Muscle layer of duodenum (tissue), 2 donors: Measurements from ENCODE around the gene FOXQ1.

Experiments used
- H3K27ac ChIP-seq: one replicate; pipeline ENCODE4 v1.7.0; 2013; ENCODE audit warnings: mild to moderate bottlenecking, low read length
- H3K27me3 ChIP-seq: one replicate; pipeline ENCODE4 v1.7.0; 2013; ENCODE audit warnings: low read depth, mild to moderate bottlenecking, control low read depth, low read length
- H3K36me3 ChIP-seq, 2 donors: one replicate each; pipeline ENCODE4 v1.7.0; 2013; ENCODE audit warnings: low read length in 2 of 2, control low read depth in 1 of 2, mild to moderate bottlenecking in 1 of 2; ENCODE audit not compliant: insufficient read depth in 2 of 2, control insufficient read depth in 1 of 2
- H3K4me1 ChIP-seq, 2 donors: one replicate each; pipeline ENCODE4 v1.7.0; 2013; ENCODE audit warnings: low read length in 2 of 2, mild to moderate bottlenecking in 2 of 2, control low read depth in 1 of 2, moderate library complexity in 1 of 2; ENCODE audit not compliant: insufficient read depth in 2 of 2, control insufficient read depth in 1 of 2
- H3K4me3 ChIP-seq, 2 donors: one replicate each; pipeline ENCODE4 v1.7.0; 2013; ENCODE audit warnings: low read length in 2 of 2, low read depth in 1 of 2, mild to moderate bottlenecking in 1 of 2
- H3K9me3 ChIP-seq, 2 donors: one replicate each; pipeline ENCODE4 v1.7.0; 2013; ENCODE audit warnings: low read length in 2 of 2, control low read depth in 1 of 2, mild to moderate bottlenecking in 1 of 2; ENCODE audit not compliant: control insufficient read depth in 1 of 2
- donor health status: healthy.

Gene FOXQ1

DNA sequence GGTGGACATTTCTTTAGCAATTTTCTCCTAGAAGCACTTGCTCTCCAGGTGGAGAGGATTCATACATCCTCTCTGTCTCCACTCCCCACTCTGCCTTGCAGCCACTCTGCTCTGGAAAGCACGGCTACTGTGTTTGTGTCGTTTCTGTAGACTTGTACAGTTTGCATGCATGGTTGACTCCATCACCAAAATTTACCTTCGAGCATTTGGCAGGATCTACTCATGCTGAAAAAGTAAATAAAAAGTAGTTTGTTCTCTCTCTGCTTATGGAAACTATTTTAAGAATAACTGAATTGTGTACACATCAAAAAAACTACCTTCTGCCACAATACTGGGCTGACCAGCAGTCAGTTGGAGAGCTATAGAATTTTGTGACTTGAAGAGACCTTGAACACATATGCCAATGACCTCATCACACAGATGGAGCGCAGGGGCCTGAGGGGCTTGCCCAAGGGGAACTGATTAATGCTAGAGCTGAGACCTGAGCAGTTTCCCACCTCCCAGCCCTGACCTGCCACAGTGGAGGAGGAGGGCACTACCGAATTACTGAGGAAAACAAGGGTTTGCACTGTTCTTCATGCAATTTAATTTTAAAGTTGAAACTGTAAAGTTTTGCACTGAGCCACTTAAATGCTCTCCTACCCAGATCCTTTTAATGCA is 33.7 kb upstream of the FOXQ1 start:
- Histone ChIP-seq H3K27ac (no peak overlapping the region), H3K4me3 (no peak overlapping the region), H3K9me3 (no peaks in the 10 kb centered on the region), H3K4me1 (no peaks in the 10 kb centered on the region), H3K27me3 (no peaks in the 10 kb centered on the region), H3K36me3 (no peaks in the 10 kb centered on the region)

DNA sequence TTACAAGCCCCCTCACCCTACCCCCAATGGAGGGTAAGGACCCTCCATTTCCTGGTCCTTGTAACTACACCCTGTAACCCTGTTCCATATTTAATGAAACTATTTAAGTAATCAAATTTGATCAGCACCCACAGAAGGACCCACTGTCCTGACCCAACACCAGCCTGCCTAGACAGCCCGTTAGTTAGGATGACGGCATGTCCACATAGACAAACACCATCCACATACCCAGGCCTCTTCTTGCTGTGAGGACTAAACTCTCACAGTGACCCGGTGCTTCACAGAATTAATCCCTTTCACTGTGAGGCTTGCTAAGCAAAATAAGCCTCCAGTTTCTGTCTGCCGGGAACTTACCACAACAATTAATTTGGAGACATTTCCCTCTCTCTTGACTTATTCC is 32.8 kb upstream of the FOXQ1 start:
- H3K4me1 ChIP-seq = no peaks in the 10 kb centered on the region
- H3K27me3 ChIP-seq = no peaks in the 10 kb centered on the region
- no peak overlapping the region for H3K27ac ChIP-seq
- H3K4me3 ChIP-seq = no peak overlapping the region
- H3K36me3 ChIP-seq = no peaks in the 10 kb centered on the region
- H3K9me3 ChIP-seq = no peaks in the 10 kb centered on the region

DNA sequence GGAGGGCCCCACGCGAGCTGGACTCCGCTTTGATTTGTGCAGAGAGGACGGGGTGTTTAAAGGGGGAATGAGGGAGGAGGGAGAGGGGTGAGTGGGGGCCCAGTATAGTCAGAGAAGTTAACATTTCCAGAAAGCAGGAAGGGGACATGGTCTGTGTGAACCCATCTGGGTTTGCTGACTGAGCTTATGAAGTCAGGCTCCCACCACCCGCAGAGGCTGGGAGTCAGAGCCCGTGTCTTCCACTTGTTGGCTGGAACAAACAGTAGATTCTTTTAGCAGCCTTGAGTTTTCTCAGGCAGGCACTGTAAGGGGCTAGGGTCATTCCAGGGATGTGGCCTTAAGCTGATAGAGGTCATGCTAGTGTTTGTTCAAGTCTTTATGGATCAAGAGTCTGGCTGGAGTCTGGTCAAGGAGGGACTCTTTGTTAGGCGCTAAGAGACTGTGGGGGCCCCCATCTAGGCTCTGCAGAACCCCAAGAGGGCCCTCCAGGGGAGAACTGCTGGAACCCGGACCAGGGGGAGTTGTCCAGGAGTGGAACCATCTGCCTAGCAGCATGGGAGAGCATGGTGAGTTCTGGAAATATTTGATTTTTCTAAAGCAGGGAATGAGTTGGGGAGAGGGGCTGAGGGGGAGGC is 31.1 kb upstream of the FOXQ1 start:
- Histone ChIP-seq H3K9me3 (no peaks in the 10 kb centered on the region), H3K27ac (no peak overlapping the region), H3K36me3 (no peaks in the 10 kb centered on the region), H3K4me1 (peaks cover 4 to 5% of the 10 kb centered on the region in 2 donors), H3K4me3 (no peak overlapping the region), H3K27me3 (no peaks in the 10 kb centered on the region)

DNA sequence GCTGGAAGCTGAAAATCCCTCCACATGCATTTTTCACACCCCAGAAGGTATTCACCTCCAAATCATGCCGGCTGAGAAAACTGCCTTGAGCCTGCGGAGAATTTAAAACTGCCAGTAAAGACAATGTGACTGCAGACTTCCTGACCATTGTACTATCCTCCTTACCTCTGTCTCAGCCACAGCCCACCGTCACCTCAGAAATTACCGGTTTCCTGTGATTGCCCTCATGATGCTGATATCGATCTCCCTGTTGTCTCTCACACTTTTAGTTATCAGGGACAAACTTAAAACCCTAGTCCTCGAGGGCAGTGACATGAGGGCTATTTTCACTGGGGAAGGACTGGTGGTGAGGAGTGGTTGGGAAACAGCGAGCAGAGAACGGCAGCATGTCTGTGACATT is 30.2 kb upstream of the FOXQ1 start:
- H3K36me3 ChIP-seq = no peaks in the 10 kb centered on the region

GRCh38 chr6:1283501-1283900 is 28.4 kb upstream of the FOXQ1 start:
- no peak overlapping the region for H3K27ac ChIP-seq
- no peaks in the 10 kb centered on the region for H3K9me3 ChIP-seq
- no peaks in the 10 kb centered on the region for H3K36me3 ChIP-seq
- peaks cover 6% of the 10 kb centered on the region in 2 donors for H3K4me1 ChIP-seq
- no peak overlapping the region for H3K4me3 ChIP-seq
- H3K27me3 ChIP-seq = no peaks in the 10 kb centered on the region

More for the DNA sequence above, 30.2 kb upstream of the FOXQ1 start:
- Histone ChIP-seq H3K27ac (no peak overlapping the region), H3K4me1 (peaks cover 6% of the 10 kb centered on the region in 2 donors), H3K4me3 (no peak overlapping the region), H3K9me3 (no peaks in the 10 kb centered on the region), H3K27me3 (no peaks in the 10 kb centered on the region)

GRCh38 chr6:1285556-1285955 is 26.3 kb upstream of the FOXQ1 start:
- peaks cover 6% of the 10 kb centered on the region in 2 donors for H3K4me1 ChIP-seq
- H3K9me3 ChIP-seq = no peaks in the 10 kb centered on the region
- no peak overlapping the region for H3K27ac ChIP-seq
- H3K27me3 ChIP-seq = no peaks in the 10 kb centered on the region
- H3K4me3 ChIP-seq = no peak overlapping the region
- H3K36me3 ChIP-seq = no peaks in the 10 kb centered on the region

GRCh38 chr6:1285956-1286355 is 25.9 kb upstream of the FOXQ1 start:
- no peak overlapping the region for H3K27ac ChIP-seq
- H3K9me3 ChIP-seq = no peaks in the 10 kb centered on the region
- H3K27me3 ChIP-seq = no peaks in the 10 kb centered on the region
- H3K36me3 ChIP-seq = no peaks in the 10 kb centered on the region
- H3K4me1 ChIP-seq = peaks cover 6% of the 10 kb centered on the region in 2 donors
- no peak overlapping the region for H3K4me3 ChIP-seq

DNA sequence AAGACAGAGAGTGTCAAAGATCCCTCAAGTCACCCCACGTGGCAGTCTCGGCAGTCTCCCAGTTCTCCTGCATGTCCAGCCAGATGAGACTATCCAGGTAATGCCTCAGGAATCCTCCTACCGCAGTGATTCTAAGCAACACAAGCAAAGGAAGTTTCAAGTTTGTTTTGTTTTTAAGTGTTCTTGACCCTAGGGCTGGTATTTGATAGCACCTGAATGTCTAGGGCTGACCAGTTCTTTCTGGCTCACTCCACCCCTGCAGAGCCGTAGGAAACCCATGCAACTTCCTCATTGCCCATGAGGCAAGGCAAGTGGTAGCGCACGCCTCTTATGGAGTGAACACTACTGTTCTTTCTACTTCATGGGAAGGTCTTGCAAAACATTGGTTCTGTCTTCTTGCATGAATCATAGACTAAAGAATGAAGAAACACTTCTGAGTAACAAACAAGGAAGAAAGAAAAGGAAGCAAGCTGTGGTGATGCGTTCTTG is 24.8 kb upstream of the FOXQ1 start:
- H3K36me3 ChIP-seq = no peaks in the 10 kb centered on the region
- H3K4me1 ChIP-seq = peaks cover 6% of the 10 kb centered on the region in 2 donors
- no peak overlapping the region for H3K27ac ChIP-seq
- H3K4me3 ChIP-seq = no peak overlapping the region
- H3K27me3 ChIP-seq = no peaks in the 10 kb centered on the region
- no peaks in the 10 kb centered on the region for H3K9me3 ChIP-seq

DNA sequence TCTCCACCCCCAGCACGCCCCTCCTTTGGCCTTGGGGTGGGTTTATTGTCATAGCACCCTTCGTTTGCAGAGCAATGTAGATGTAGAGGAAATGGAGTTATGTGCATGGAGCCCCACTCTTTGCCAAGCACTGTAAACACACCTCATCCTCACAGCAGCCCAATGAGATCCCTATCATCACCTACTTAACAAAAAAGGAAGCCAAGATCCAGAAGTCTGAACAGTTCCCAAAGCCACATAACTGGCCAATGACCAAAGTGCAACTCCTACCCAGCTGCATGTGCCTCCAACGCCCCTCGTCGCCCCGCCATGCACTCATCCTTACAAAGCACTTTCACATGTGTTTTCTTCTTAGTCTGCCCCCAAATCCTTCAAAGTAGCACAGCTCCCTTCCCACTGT is 21.8 kb upstream of the FOXQ1 start:
- Histone ChIP-seq H3K27me3 (no peaks in the 10 kb centered on the region), H3K9me3 (no peaks in the 10 kb centered on the region), H3K36me3 (no peaks in the 10 kb centered on the region), H3K4me1 (peaks cover 6% of the 10 kb centered on the region in 2 donors), H3K4me3 (no peak overlapping the region), H3K27ac (no peak overlapping the region)

GRCh38 chr6:1290805-1291204 is 21.1 kb upstream of the FOXQ1 start:
- Histone ChIP-seq H3K27ac (no peak overlapping the region), H3K4me3 (no peak overlapping the region), H3K9me3 (no peaks in the 10 kb centered on the region), H3K36me3 (no peaks in the 10 kb centered on the region), H3K27me3 (no peaks in the 10 kb centered on the region), H3K4me1 (peaks cover 1% of the 10 kb centered on the region in 2 donors)

- H3K36me3 ChIP-seq = no peaks in the 10 kb centered on the region
- no peaks in the 10 kb centered on the region for H3K27me3 ChIP-seq
- no peak overlapping the region for H3K4me3 ChIP-seq
- H3K4me1 ChIP-seq = no peaks in the 10 kb centered on the region
- no peaks in the 10 kb centered on the region for H3K9me3 ChIP-seq
- no peak overlapping the region for H3K27ac ChIP-seq
Measured at GRCh38 chr6:1291381-1291780, 20.5 kb upstream of the FOXQ1 start.

- Histone ChIP-seq H3K36me3 (no peaks in the 10 kb centered on the region), H3K9me3 (no peaks in the 10 kb centered on the region), H3K4me1 (peaks cover 0 to 6% of the 10 kb centered on the region in 2 donors), H3K27ac (no peak overlapping the region), H3K27me3 (no peaks in the 10 kb centered on the region), H3K4me3 (no peak overlapping the region)
Measured at GRCh38 chr6:1295420-1295819, 16.5 kb upstream of the FOXQ1 start.
